ACC112 (cell line): ENCODE results near the gene POU2F3.

Source experiments
- H2AFZ ChIP-seq: fragments of 200-600 bp; sonication (generic); one replicate; pipeline ENCODE4 v1.6.0; 2017; ENCODE audit warnings: antibody characterized with exemption, low read length; ENCODE audit not compliant: unreplicated experiment
- H3K27ac ChIP-seq: fragments of 200-600 bp; sonication (generic); 2 replicates; pipeline ENCODE4 v1.5.1; 2014; ENCODE audit warnings: low read depth, mild to moderate bottlenecking, antibody characterized with exemption, low read length, moderate library complexity
- H3K27me3 ChIP-seq: fragments of 200-600 bp; sonication (generic); 2 replicates; pipeline ENCODE4 v1.6.1; 2014; ENCODE audit warnings: mild to moderate bottlenecking, antibody characterized with exemption, low read length, moderate library complexity, mixed read lengths; ENCODE audit not compliant: insufficient read depth
- H3K36me3 ChIP-seq: fragments of 200-600 bp; sonication (generic); 2 replicates; pipeline ENCODE4 v1.6.1; 2016; ENCODE audit warnings: mild to moderate bottlenecking, antibody characterized with exemption, low read length, moderate library complexity, mixed read lengths; ENCODE audit not compliant: insufficient read depth
- H3K4me1 ChIP-seq: fragments of 200-600 bp; sonication (generic); one replicate; pipeline ENCODE4 v1.6.1; 2016; ENCODE audit warnings: low read length, mixed read lengths; ENCODE audit not compliant: insufficient read depth, unreplicated experiment, control insufficient read depth
- H3K4me3 ChIP-seq: fragments of 200-600 bp; sonication (generic); 2 replicates; pipeline ENCODE4 v1.5.1; 2014; ENCODE audit warnings: mild to moderate bottlenecking, low read depth, low read length
- H3K79me2 ChIP-seq: fragments of 200-600 bp; sonication (generic); one replicate; pipeline ENCODE4 v1.6.0; 2016; ENCODE audit warnings: low read length; ENCODE audit not compliant: control insufficient read depth, unreplicated experiment, insufficient read depth

The POU2F3 gene

DNA sequence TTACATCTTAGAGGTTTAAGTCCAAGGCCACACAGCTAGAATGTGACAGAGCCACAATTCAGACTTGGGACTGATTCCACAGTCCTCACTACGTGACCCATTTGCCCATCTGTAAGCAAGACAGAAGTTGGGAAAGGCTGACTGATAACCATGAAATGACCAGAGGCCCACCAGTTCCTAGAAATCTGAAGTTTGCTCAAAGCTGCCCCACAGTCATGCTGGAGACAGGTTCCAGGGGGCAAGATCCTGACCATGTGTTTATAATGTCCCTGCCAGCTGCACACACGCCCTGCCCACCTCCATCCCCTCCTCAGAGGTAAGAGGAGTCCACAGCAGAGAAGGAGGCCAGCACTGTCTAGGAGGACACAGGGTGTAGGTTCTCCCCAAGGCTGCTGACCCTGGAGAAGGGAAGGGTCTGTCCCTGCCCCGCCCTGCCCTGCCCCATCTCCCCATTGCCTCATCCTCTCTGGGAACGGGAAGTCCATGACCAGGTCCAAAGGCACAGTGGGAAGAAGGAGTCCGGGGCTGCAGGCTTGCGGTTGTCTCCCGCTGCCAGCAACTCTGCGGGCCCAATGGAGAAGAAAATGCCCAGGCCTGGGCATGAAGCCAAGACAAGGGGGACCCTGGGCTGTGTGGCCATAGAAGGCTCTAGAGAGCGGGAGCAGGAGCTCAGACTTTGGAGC is 41.0 kb upstream of the POU2F3 start:
- Histone ChIP-seq H3K4me3 (no peak overlapping the region), H3K27me3 (peaks cover 44% of the 10 kb centered on the region; the same call in 1 of the 2 replicates)

DNA sequence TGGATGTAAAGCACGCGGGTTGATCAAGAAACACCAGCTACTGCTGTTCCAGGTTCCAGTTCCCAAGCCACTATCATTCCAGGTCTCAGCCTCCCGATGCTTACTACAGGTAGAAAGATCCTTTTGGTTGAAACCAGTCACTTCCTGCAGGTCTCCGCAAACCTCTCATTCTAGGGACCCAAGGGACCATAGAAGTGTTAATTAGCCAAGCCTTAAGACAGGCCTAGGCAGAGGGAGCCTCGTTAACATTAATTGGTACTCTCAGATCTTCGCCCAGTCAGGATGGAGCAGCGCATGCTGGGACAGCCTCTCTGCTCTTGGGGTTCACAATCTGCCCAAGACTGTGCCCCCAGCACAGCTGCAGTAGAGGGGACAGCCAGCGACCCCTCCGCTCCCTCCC is 40.3 kb upstream of the POU2F3 start:
- H3K4me3 ChIP-seq: no peak overlapping the region
- no peak overlapping the region for H3K27ac ChIP-seq
- H3K27me3 ChIP-seq: peaks cover 41% of the 10 kb centered on the region; the same call in 1 of the 2 replicates
- no peaks in the 10 kb centered on the region for H3K36me3 ChIP-seq
- H3K79me2 ChIP-seq: no peaks in the 10 kb centered on the region
- no peak overlapping the region for H2AFZ ChIP-seq
- no peaks in the 10 kb centered on the region for H3K4me1 ChIP-seq

More for the DNA sequence above, 41.0 kb upstream of the POU2F3 start:
- no peak overlapping the region for H2AFZ ChIP-seq
- H3K79me2 ChIP-seq: no peaks in the 10 kb centered on the region
- no peaks in the 10 kb centered on the region for H3K36me3 ChIP-seq
- H3K27ac ChIP-seq: no peak overlapping the region
- H3K4me1 ChIP-seq: no peaks in the 10 kb centered on the region

DNA sequence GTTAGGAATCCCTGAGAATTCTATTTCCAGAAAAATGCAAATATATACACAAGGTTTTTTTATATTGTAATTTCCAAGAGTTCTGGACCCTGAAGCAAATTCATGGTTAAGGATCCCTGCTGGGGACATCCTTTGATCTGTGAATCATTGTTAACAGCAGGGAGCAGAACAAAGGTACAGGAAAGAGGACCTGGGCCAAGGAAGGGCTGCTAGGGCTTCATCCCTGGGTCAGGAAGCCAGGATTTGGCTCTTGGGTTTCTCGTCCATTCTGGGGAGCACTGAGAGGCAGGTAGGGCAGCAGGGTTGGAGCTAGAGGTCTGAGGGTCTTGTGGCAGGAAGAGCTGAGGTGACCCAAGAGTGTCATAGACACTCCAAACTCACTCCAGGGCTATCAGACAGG is 39.3 kb upstream of the POU2F3 start:
- Histone ChIP-seq H3K79me2 (no peaks in the 10 kb centered on the region), H3K27ac (no peak overlapping the region), H2AFZ (no peak overlapping the region), H3K36me3 (no peaks in the 10 kb centered on the region), H3K27me3 (peaks cover 37% of the 10 kb centered on the region; the same call in 1 of the 2 replicates), H3K4me1 (peaks cover 5% of the 10 kb centered on the region), H3K4me3 (no peak overlapping the region)

DNA sequence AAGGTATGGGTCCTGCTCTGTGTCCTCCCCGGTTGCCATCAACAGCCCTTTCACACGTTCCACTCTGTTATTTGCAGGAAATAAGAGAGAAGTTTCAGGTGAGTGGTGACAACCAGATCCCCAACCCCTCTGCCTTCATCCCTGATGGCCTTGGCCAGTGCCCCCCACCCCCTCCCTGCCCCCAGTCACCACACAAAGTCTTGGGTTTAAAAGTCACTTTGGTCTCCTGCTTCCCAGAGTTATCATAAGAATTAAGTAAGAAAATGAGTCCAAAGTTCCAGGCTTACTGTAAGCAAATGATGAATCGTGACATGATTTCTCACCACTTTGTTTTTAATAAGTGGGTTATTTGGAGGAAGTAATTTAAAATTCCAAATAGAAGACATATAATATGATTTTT is 38.3 kb upstream of the POU2F3 start:
- Histone ChIP-seq H3K79me2 (no peaks in the 10 kb centered on the region), H3K27me3 (peaks cover 28% of the 10 kb centered on the region; the same call in 1 of the 2 replicates), H2AFZ (no peak overlapping the region), H3K27ac (no peak overlapping the region), H3K36me3 (no peaks in the 10 kb centered on the region), H3K4me3 (no peak overlapping the region), H3K4me1 (peaks cover 5% of the 10 kb centered on the region)

DNA sequence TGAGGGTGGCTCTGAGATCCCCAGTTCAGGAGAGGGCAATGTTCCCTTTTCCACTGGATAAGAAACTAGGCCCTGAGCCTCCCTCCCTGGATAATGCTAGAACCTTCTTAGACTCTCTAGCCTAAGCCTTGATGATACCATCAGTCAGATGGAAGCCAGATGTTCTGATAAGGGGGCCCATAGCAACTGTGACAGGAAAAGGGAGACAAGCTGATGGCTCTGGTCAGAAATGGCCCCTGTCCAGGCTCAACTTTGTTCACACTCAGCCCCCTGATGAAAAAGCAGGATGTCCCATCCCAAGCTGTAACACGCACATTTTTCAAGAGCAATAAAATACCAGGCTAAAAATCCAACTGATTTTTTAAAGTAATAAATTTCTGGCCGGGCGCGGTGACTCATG is 36.3 kb upstream of the POU2F3 start:
- H3K27ac ChIP-seq: no peak overlapping the region
- H3K4me1 ChIP-seq: peaks cover 14% of the 10 kb centered on the region
- H3K27me3 ChIP-seq: peaks cover 23% of the 10 kb centered on the region; the same call in 1 of the 2 replicates
- no peaks in the 10 kb centered on the region for H3K79me2 ChIP-seq
- H3K4me3 ChIP-seq: no peak overlapping the region
- no peaks in the 10 kb centered on the region for H3K36me3 ChIP-seq
- no peak overlapping the region for H2AFZ ChIP-seq

DNA sequence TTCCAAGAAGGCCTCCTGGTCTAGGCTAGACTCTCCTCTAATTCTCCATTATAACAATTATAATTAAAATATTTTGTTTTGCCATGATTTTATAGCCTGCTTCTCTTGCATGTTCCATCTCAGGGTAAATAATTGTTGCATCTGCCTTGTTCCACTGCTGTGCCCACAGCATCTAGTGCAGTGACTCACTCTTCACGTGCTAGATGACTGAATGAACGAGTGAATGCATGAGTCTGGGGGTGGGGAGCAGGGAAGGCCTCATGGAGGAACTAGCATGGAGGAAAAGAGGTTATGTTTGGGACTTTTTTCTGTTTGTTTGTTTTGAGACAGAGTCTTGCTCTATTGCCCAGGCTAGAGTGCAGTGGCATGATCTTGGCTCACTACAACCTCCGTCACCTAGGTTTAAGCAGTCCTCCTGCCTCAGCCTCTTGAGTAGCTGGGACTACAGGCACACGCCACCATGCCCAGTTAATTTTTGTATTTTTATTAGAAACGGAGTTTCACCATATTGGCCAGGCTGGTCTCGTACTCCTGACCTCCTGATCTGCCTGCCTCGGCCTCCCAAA is 34.3 kb upstream of the POU2F3 start:
- H3K27me3 ChIP-seq: peaks cover 5% of the 10 kb centered on the region; the same call in 1 of the 2 replicates
- H3K4me3 ChIP-seq: no peak overlapping the region
- no peaks in the 10 kb centered on the region for H3K79me2 ChIP-seq
- H3K27ac ChIP-seq: no peak overlapping the region
- H2AFZ ChIP-seq: no peak overlapping the region
- no peaks in the 10 kb centered on the region for H3K36me3 ChIP-seq
- peaks cover 29% of the 10 kb centered on the region for H3K4me1 ChIP-seq

DNA sequence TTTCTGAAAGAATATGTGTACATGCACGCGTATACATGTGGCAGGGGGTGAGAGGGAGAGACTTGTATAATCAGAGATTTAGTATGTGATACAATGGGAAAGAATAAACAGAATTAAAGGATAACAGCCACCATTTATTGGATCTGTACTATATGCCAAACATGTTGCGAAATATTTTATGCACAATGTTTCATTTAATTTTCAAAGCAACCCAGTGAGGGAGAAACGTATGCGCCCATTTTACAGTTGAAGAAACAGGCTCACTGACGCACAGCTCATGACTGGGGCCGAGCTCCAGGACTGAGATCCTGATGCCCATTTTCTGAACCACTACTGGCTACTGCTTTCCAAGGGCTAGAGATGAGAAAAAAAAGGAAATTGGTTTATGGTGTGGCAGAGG is 32.4 kb upstream of the POU2F3 start:
- peak overlapping the region; percentile 76; the same call in 1 of the 2 replicates for H3K27ac ChIP-seq
- no peak overlapping the region for H3K4me3 ChIP-seq
- H3K36me3 ChIP-seq: no peaks in the 10 kb centered on the region
- H3K27me3 ChIP-seq: no peaks in the 10 kb centered on the region
- peaks cover 29% of the 10 kb centered on the region for H3K4me1 ChIP-seq
- no peak overlapping the region for H2AFZ ChIP-seq
- H3K79me2 ChIP-seq: peaks cover 11% of the 10 kb centered on the region

DNA sequence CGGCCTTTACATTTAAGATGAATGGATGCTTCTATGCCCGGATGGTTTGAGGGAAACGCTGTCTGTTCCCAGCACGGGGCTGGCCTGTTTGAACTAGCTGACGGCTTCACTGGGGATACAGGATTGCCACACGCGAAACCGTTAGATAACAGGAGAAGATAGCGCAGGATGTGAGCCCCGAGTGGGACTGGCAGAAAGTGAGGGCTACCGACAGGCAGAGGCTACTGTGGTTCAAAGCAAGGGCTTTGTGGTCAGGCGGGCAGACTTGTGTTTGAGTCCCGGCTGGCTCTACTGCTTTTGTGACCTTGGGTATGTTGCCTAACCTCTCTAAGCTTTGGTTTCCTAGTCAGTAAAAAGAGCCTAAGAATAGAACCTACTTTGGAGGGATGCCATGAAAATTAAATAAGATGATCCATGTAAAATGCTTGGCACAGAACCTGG is 31.9 kb upstream of the POU2F3 start:
- Histone ChIP-seq H2AFZ (peak overlapping the region; percentile 23), H3K27me3 (no peaks in the 10 kb centered on the region), H3K4me1 (peaks cover 34% of the 10 kb centered on the region), H3K27ac (peak overlapping the region; percentile 76), H3K4me3 (no peak overlapping the region), H3K36me3 (no peaks in the 10 kb centered on the region), H3K79me2 (peaks cover 16% of the 10 kb centered on the region)

DNA sequence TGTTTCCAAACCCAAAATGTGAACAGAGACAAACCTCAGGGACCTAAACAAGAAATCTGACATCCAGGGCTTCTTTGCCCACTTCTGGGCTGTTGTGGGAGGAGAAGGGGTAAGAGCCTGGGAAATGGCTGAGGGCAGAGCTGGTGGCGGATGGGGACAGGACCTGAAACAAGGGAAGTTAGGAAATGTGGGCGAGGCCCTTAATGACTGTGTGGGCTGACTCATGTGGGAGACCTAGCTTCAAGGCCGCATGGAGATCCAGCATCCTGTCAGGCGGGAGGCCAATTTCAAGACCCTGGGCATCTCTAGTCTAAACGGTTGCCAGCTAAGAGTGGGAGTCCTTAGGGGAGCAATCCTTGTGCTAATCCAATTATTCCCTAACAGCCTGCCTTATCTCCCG is 31.2 kb upstream of the POU2F3 start:
- Histone ChIP-seq H2AFZ (no peak overlapping the region), H3K27ac (peak overlapping the region; percentile 76), H3K36me3 (no peaks in the 10 kb centered on the region), H3K4me1 (peaks cover 42% of the 10 kb centered on the region), H3K79me2 (peaks cover 23% of the 10 kb centered on the region), H3K27me3 (no peaks in the 10 kb centered on the region), H3K4me3 (no peak overlapping the region)

DNA sequence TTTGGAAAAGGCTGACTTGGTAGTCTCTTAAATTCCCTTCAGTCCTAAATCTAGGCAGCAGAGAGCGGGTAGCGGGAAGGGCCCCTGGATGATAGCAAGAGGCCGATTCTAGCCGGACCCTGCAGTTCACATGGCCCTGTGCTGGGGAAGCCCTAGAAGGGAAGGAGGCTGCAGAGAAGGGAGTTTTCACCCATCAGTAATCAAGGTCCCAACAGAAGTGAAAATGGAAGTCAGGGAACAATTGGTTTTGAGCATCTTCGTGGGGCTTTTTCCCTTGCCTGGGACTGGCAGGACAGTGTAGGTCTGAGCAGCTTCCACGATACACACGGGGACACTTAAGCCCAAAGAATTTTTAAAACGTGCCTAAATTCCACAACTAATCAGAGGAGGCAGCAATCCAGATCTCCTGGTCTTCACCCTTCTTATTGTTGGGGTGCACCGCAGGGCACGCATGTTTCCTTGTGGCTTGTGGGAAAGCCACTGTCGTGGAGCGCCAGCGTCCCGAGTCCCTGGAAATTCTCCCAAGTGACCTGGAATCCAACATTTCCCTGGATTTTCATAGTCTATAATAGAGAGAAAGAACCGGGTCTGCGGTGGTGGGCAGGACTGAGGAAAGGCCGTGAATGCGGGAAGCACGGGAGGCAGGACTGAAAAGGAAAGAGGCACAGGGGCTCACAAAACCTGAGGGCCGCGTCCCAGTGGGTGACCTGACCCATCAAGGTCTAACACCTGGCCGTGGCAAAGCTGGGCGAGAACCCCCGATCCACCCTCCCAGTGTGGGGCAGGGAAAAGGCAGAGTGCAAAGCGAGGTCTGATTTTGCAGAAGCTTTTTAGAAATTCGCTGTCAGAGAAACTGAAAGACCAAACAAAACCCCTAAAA is 30.0 kb upstream of the POU2F3 start:
- peak overlapping the region; percentile 80 for H3K27ac ChIP-seq
- peaks cover 41% of the 10 kb centered on the region for H3K4me1 ChIP-seq
- H3K27me3 ChIP-seq: no peaks in the 10 kb centered on the region
- peak overlapping the region; percentile 85 for H3K4me3 ChIP-seq
- H3K79me2 ChIP-seq: peaks cover 30% of the 10 kb centered on the region
- peak overlapping the region; percentile 100 for H2AFZ ChIP-seq
- no peaks in the 10 kb centered on the region for H3K36me3 ChIP-seq
